SK-N-SH (cell line): ENCODE measurements around the gene GALNS. TPM values are rescaled to one million over a fixed set of nuclear protein-coding genes. Genes with fewer than 3 reads are reported as not detected.

Experiments used
- CTCF ChIA-PET: fragments of 300-600, 350-600 bp; formaldehyde crosslinking; extraction: SDS; loops from one replicate; lab custom pipeline; 2021; lab: Yijun Ruan, JAX
- POLR2A ChIA-PET: fragments of 350-600 bp; sonication (Branson Sonifier 250); formaldehyde crosslinking; extraction: SDS; loops from one replicate; lab custom pipeline; 2020; ENCODE audit warnings: antibody characterized with exemption, inconsistent platforms; lab: Yijun Ruan, JAX
- DNase-seq: peaks from one replicate; pipeline ENCODE4 v3.0.0; 2012
- H2AFZ ChIP-seq: fragments of 200-600 bp; sonication (generic); 2 replicates; pipeline ENCODE4 v1.8.1; 2016; ENCODE audit warnings: antibody characterized with exemption, mild to moderate bottlenecking, low read depth
- H3F3A ChIP-seq: fragments of 200-600 bp; sonication (generic); replicated peaks from 2 replicates; pipeline ENCODE3; 2016; ENCODE audit warnings: antibody characterized with exemption, mild to moderate bottlenecking; ENCODE audit not compliant: insufficient read depth
- H3K27ac ChIP-seq, 2 experiments: fragments of 200-500 bp in 1 of 2; fragments of 200-600 bp in 1 of 2; sonication (Bioruptor generic) in 1 of 2; sonication (generic), shearing (Covaris generic) in 1 of 2; 2 replicates each; pipeline versions ENCODE4 v1.5.1 to v1.6.1; 2014 to 2016; ENCODE audit warnings: low read depth in 2 of 2, inconsistent platforms in 1 of 2, low read length in 1 of 2, mild to moderate bottlenecking in 1 of 2, mixed read lengths in 1 of 2
- H3K27me3 ChIP-seq: fragments of 200-600 bp; sonication (generic), shearing (Covaris generic); 2 replicates; pipeline ENCODE4 v1.6.1; 2016; ENCODE audit warnings: mixed run types; ENCODE audit not compliant: insufficient read depth
- H3K36me3 ChIP-seq, 2 experiments: fragments of 200-500 bp in 1 of 2; fragments of 200-600 bp in 1 of 2; sonication (Bioruptor generic) in 1 of 2; sonication (generic) in 1 of 2; replicated peaks in 1 of 2; 2 replicates each; pipeline versions ENCODE3 to v1.5.1; 2014 to 2016; ENCODE audit warnings: low read length in 1 of 2, mild to moderate bottlenecking in 1 of 2; ENCODE audit not compliant: insufficient read depth in 2 of 2, control insufficient read depth in 1 of 2
- H3K4me1 ChIP-seq, 2 experiments: fragments of 200-500 bp in 1 of 2; fragments of 200-600 bp in 1 of 2; sonication (Bioruptor generic) in 1 of 2; sonication (generic), shearing (Covaris generic) in 1 of 2; 2 replicates each; pipeline versions ENCODE4 v1.5.1 to v1.6.1; 2014 to 2016; ENCODE audit warnings: low read depth in 1 of 2, low read length in 1 of 2, mixed run types in 1 of 2; ENCODE audit not compliant: insufficient read depth in 2 of 2, control insufficient read depth in 1 of 2
- H3K4me2 ChIP-seq: fragments of 200-600 bp; sonication (generic), shearing (Covaris generic); 2 replicates; pipeline ENCODE4 v1.6.1; 2017; ENCODE audit warnings: mixed run types
- H3K4me3 ChIP-seq, 2 experiments: fragments of 200-500 bp in 1 of 2; fragments of 200-600 bp in 1 of 2; sonication (Bioruptor generic) in 1 of 2; sonication (generic), shearing (Covaris generic) in 1 of 2; 2 replicates each; pipeline versions ENCODE4 v1.5.1 to v1.8.1; 2014 to 2016; ENCODE audit warnings: low read depth in 2 of 2, inconsistent platforms in 1 of 2, low read length in 1 of 2, mild to moderate bottlenecking in 1 of 2, mixed read lengths in 1 of 2, moderate library complexity in 1 of 2
- H3K79me2 ChIP-seq: fragments of 200-600 bp; sonication (generic); 2 replicates; pipeline ENCODE4 v1.8.1; 2017; ENCODE audit warnings: mild to moderate bottlenecking; ENCODE audit not compliant: insufficient read depth
- H3K9ac ChIP-seq: fragments of 200-600 bp; sonication (generic); 2 replicates; pipeline ENCODE4 v1.6.1; 2017; ENCODE audit warnings: mixed run types
- H3K9me2 ChIP-seq: fragments of 200-600 bp; sonication (generic); 2 replicates; pipeline ENCODE4 v1.6.1; 2017; ENCODE audit warnings: mixed run types
- H3K9me3 ChIP-seq: fragments of 200-600 bp; sonication (generic); 2 replicates; pipeline ENCODE4 v1.6.1; 2017; ENCODE audit warnings: mixed run types, mild to moderate bottlenecking, moderate library complexity
- H4K20me1 ChIP-seq: fragments of 200-600 bp; sonication (generic); 2 replicates; pipeline ENCODE4 v1.6.1; 2017; ENCODE audit warnings: mild to moderate bottlenecking, mixed run types; ENCODE audit not compliant: insufficient read depth
- EP300 ChIP-seq, 2 experiments: IDR thresholded peaks; 2 replicates each; pipeline versions ENCODE4 v1.4.0 to v1.6.1; 2012; ENCODE audit warnings: borderline replicate concordance in 1 of 2, low read depth in 1 of 2, low read length in 1 of 2
- EZH2phosphoT487 ChIP-seq: fragments of 200-600 bp; sonication (generic); IDR thresholded peaks from 2 replicates; pipeline ENCODE4 v1.6.1; 2017; ENCODE audit warnings: low read depth, mixed run types, mild to moderate bottlenecking, antibody characterized with exemption, moderate library complexity, borderline replicate concordance
- FOSL2 ChIP-seq: IDR thresholded peaks from 2 replicates; pipeline ENCODE4 v1.4.0; 2012; ENCODE audit warnings: low read depth, mild to moderate bottlenecking, moderate library complexity, borderline replicate concordance
- FOXJ3 ChIP-seq: sonication (generic); formaldehyde crosslinking; IDR thresholded peaks from 2 replicates; pipeline ENCODE4 v1.5.1; 2020; ENCODE audit warnings: mild to moderate bottlenecking, missing genetic modification reagents
- FOXM1 ChIP-seq: IDR thresholded peaks from 2 replicates; pipeline ENCODE4 v1.4.0; 2012; ENCODE audit warnings: low read depth, mild to moderate bottlenecking
- GATA2 ChIP-seq: sonication (generic); formaldehyde crosslinking; IDR thresholded peaks from 2 replicates; pipeline ENCODE4 v1.5.0; 2020; ENCODE audit warnings: mild to moderate bottlenecking, missing genetic modification reagents
- JUND ChIP-seq: IDR thresholded peaks from 2 replicates; pipeline ENCODE4 v1.4.0; 2012
- MEF2A ChIP-seq: IDR thresholded peaks from 2 replicates; pipeline ENCODE4 v1.4.0; 2012; ENCODE audit warnings: low read depth, borderline replicate concordance
- RAD21 ChIP-seq: IDR thresholded peaks from 2 replicates; pipeline ENCODE4 v1.6.1; 2012; ENCODE audit warnings: mild to moderate bottlenecking, low read length
- RCOR1 ChIP-seq: fragments of 150-350 bp; IDR thresholded peaks from 2 replicates; pipeline ENCODE4 v1.6.1; 2017; ENCODE audit warnings: antibody characterized with exemption, low read length
- SIN3A ChIP-seq: IDR thresholded peaks from 2 replicates; pipeline ENCODE4 v1.6.1; 2012; ENCODE audit warnings: low read depth, mild to moderate bottlenecking, low read length, moderate library complexity, borderline replicate concordance
- SMC3 ChIP-seq: IDR thresholded peaks from 2 replicates; pipeline ENCODE4 v1.6.1; 2012; ENCODE audit warnings: low read depth, low read length, improper control_type of control experiment
- TCF12 ChIP-seq: IDR thresholded peaks from 2 replicates; pipeline ENCODE4 v1.4.0; 2012
- TEAD4 ChIP-seq: IDR thresholded peaks from 2 replicates; pipeline ENCODE4 v1.4.0; 2012; ENCODE audit warnings: mild to moderate bottlenecking, borderline replicate concordance; ENCODE audit not compliant: insufficient read depth
- YY1 ChIP-seq: IDR thresholded peaks from 2 replicates; pipeline ENCODE4 v1.4.0; 2012; ENCODE audit warnings: low read depth, mild to moderate bottlenecking
- WGBS: methylation state at CpG from one replicate; pipeline ENCODE4 v1.1.6; 2017; ENCODE audit warnings: low lambda C conversion rate; 5-methylcytosine and 5-hydroxymethylcytosine counted together
- polyA plus RNA-seq, 3 experiments: library from polyadenylated mRNA; depleted of rRNA; stranded (reverse); fragments of >200 nt; gene quantifications; 2 replicates each; pipeline ENCODE4 v1.2.3, GENCODE V29; 2012
- TF ChIP-seq, protein P1 (sequence below): IDR thresholded peaks from 2 replicates; pipeline ENCODE4; 2012
- TF ChIP-seq, protein P2 (sequence below): IDR thresholded peaks from 2 replicates; pipeline ENCODE4 v1.4.0; 2012; ENCODE audit warnings: low read depth, borderline replicate concordance
- TF ChIP-seq, protein P3 (sequence below): fragments of 200-600 bp; sonication (generic); IDR thresholded peaks from 2 replicates; pipeline ENCODE4 v1.6.1; 2017; ENCODE audit warnings: antibody characterized with exemption, mild to moderate bottlenecking, moderate library complexity
- TF ChIP-seq, protein P4 (sequence below): fragments of 150-350 bp; IDR thresholded peaks from 2 replicates; pipeline ENCODE4 v1.6.1; 2016; ENCODE audit warnings: mild to moderate bottlenecking, low read depth, low read length

The GALNS gene
- polyA plus RNA-seq, 1 of the 3 experiments (the other 2 are of a cell fraction) = 16.5 TPM

DNA sequence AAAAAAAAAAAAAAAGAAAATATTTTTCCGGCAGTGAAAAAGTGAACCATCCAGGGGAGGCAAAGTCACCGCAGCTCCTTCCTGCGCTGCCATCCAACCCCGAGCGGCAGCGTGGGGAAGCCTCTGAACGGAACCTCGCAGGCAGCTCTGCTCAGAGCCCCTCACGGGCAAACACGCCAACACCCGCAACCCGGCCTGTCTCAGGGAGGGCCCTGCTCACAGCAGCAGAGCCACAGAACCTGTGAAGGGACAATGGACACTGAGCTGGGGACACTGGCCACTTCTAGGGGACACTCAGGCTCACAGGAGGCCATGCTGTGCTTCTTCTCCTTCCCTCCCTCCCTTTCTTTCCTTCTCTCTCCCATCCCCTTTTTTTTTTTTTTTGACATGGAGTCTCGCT, 23.7 kb downstream of the GALNS start:
- Histone ChIP-seq H3K4me3 (no peak overlapping the region), H3K9me2 (no peaks in the 10 kb centered on the region), H3K27ac (no peak overlapping the region), H3K79me2 (no peaks in the 10 kb centered on the region), H3K4me1 (no peaks in the 10 kb centered on the region), H3K9ac (no peak overlapping the region), H3K9me3 (no peaks in the 10 kb centered on the region), H2AFZ (no peak overlapping the region), H3F3A (no peaks in the 10 kb centered on the region), H4K20me1 (no peaks in the 10 kb centered on the region), H3K36me3 (peaks cover 0 to 8% of the 10 kb centered on the region in 2 experiments), H3K4me2 (no peak overlapping the region), H3K27me3 (no peaks in the 10 kb centered on the region)
- ChIA-PET POLR2A (no interaction called here), CTCF (interaction anchor here (1.1 to 1.2 kb wide), 2 partner anchors 17 to 334 kb away, joined by 3 to 4 read pairs; no protein-coding TSS in a partner anchor)
- DNase-seq = no peak
- TF ChIP-seq MEF2A = no peak
- TF ChIP-seq SMC3 = no peak
- TF ChIP-seq, protein P1, sequence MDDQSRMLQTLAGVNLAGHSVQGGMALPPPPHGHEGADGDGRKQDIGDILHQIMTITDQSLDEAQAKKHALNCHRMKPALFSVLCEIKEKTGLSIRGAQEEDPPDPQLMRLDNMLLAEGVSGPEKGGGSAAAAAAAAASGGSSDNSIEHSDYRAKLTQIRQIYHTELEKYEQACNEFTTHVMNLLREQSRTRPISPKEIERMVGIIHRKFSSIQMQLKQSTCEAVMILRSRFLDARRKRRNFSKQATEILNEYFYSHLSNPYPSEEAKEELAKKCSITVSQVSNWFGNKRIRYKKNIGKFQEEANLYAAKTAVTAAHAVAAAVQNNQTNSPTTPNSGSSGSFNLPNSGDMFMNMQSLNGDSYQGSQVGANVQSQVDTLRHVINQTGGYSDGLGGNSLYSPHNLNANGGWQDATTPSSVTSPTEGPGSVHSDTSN = no peak
- 99% methylated on average over 9 of the region's 13 CpGs for WGBS

DNA sequence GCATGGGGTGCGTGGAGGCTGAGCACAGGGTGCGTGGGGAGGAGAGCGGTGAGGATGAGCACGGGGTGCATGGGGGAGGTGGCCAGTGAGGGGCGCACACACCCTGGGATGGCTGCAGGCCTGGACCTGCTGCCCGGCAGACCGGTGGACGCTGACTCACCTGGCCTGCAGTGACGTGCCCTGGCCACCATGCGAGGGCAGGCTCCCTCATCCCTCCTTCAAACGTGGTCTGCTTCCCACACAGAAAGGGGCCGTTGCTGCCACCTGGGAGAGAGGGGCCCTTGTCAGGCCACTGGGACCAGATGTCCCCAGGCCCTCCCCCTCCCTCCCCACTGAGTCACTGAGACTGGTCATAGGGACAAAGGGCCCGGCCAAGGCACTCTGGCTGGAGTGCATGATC, 24.9 kb downstream of the GALNS start:
- Histone ChIP-seq H3K4me2 (no peak overlapping the region), H3K9ac (no peak overlapping the region)

More for the DNA sequence above, 24.9 kb downstream of the GALNS start:
- Histone ChIP-seq H2AFZ (no peak overlapping the region), H4K20me1 (no peaks in the 10 kb centered on the region), H3K9me3 (no peaks in the 10 kb centered on the region), H3K4me3 (no peak overlapping the region), H3K36me3 (peaks cover 0 to 11% of the 10 kb centered on the region in 2 experiments), H3K9me2 (no peaks in the 10 kb centered on the region), H3K4me1 (no peaks in the 10 kb centered on the region), H3K27ac (no peak overlapping the region), H3F3A (no peaks in the 10 kb centered on the region), H3K79me2 (no peaks in the 10 kb centered on the region), H3K27me3 (no peaks in the 10 kb centered on the region)
- TF ChIP-seq SIN3A (no peak), TCF12 (no peak), GATA2 (CRISPR knock-in tag) (no peak), TEAD4 (no peak), FOXJ3 (no peak), YY1 (no peak), EZH2phosphoT487 (no peak), RAD21 (no peak), EP300 (IDR thresholded peaks at IDR 0.05; ENCODE audit: borderline replicate concordance in 1 of 2, low read depth in 1 of 2, low read length in 1 of 2) (no peak), FOSL2 (no peak), JUND (no peak), FOXM1 (no peak), RCOR1 (no peak)
- TF ChIP-seq, protein P2, sequence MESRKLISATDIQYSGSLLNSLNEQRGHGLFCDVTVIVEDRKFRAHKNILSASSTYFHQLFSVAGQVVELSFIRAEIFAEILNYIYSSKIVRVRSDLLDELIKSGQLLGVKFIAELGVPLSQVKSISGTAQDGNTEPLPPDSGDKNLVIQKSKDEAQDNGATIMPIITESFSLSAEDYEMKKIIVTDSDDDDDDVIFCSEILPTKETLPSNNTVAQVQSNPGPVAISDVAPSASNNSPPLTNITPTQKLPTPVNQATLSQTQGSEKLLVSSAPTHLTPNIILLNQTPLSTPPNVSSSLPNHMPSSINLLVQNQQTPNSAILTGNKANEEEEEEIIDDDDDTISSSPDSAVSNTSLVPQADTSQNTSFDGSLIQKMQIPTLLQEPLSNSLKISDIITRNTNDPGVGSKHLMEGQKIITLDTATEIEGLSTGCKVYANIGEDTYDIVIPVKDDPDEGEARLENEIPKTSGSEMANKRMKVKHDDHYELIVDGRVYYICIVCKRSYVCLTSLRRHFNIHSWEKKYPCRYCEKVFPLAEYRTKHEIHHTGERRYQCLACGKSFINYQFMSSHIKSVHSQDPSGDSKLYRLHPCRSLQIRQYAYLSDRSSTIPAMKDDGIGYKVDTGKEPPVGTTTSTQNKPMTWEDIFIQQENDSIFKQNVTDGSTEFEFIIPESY = no peak
- TF ChIP-seq, protein P3, sequence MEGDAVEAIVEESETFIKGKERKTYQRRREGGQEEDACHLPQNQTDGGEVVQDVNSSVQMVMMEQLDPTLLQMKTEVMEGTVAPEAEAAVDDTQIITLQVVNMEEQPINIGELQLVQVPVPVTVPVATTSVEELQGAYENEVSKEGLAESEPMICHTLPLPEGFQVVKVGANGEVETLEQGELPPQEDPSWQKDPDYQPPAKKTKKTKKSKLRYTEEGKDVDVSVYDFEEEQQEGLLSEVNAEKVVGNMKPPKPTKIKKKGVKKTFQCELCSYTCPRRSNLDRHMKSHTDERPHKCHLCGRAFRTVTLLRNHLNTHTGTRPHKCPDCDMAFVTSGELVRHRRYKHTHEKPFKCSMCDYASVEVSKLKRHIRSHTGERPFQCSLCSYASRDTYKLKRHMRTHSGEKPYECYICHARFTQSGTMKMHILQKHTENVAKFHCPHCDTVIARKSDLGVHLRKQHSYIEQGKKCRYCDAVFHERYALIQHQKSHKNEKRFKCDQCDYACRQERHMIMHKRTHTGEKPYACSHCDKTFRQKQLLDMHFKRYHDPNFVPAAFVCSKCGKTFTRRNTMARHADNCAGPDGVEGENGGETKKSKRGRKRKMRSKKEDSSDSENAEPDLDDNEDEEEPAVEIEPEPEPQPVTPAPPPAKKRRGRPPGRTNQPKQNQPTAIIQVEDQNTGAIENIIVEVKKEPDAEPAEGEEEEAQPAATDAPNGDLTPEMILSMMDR = no peak
- TF ChIP-seq, protein P4, sequence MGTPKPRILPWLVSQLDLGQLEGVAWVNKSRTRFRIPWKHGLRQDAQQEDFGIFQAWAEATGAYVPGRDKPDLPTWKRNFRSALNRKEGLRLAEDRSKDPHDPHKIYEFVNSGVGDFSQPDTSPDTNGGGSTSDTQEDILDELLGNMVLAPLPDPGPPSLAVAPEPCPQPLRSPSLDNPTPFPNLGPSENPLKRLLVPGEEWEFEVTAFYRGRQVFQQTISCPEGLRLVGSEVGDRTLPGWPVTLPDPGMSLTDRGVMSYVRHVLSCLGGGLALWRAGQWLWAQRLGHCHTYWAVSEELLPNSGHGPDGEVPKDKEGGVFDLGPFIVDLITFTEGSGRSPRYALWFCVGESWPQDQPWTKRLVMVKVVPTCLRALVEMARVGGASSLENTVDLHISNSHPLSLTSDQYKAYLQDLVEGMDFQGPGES = no peak
- TF ChIP-seq, protein P1 = no peak
- ChIA-PET CTCF (no interaction called here), POLR2A (no interaction called here)
- peak; percentile 52 for DNase-seq
- WGBS = 87% methylated on average over 6 of the region's 13 CpGs
